ENCODE results near the gene ASIC2. TPM values are rescaled to one million over a fixed set of nuclear protein-coding genes. Genes with fewer than 3 reads are reported as not detected.

The ASIC2 gene
- total and polyA plus RNA-seq, 3 experiments from 2014 or later = not detected

DNA sequence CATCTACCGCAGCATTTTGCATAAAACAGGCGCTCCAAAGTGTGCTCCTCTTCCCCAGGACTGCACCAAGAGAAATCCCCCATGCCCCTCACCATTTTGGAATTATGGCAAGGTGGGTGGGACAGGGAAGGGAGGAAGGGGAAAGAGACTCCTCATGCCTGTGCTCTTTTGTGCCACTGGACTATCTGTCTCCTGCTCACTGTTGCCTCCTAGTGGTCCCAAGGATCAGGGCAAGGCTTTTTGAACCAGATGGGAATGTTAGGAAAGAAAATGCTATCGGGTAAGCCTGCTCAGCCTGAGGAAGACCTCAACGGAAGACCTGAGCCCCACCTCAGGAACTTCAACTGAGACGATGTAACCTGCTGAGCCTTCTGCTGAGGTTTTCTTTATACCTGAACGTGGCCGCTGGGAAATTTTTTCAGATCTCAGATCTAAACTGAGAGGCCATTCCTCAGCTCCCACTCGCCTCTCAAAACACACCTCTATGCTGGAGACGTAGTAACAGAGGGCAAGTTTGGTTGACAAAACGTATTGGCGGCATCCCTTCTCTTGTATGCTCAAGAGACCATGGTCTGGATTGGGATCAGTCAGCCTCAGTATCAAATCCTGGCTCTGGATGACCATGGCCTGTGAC is 243.2 kb downstream of the ASIC2 start:
- H3K36me3 ChIP-seq (ENCODE audit: insufficient read depth, low read length) = no peaks in the 10 kb centered on the region
- CTCF ChIA-PET = interaction anchor here (0.6 kb wide), 1 partner anchor 8 kb away, joined by 5 read pairs; no protein-coding TSS in a partner anchor
- no peaks in the 10 kb centered on the region for H3K4me1 ChIP-seq (ENCODE audit: insufficient read depth, low read length)
- Mint-ChIP-seq H3K4me1 (no peaks in the 10 kb centered on the region), H3K27me3 (peaks cover 9 to 37% of the 10 kb centered on the region in 2 donors), H3K9me3 (no peaks in the 10 kb centered on the region), H3K4me3 (no peak overlapping the region), H3K27ac (no peak overlapping the region), H3K36me3 (no peaks in the 10 kb centered on the region)
- H3K27me3 ChIP-seq (ENCODE audit: insufficient read depth, low read length, poor library complexity, severe bottlenecking) = no peaks in the 10 kb centered on the region
- H3K9me3 ChIP-seq (ENCODE audit: low read length) = no peaks in the 10 kb centered on the region
- POLR2A ChIA-PET = no interaction called here
- H3K27ac ChIP-seq (ENCODE audit: low read depth, low read length) = no peak overlapping the region
- DNase-seq = peak in 3 of 5 donors; percentile 3 to 50 (median 23)
- no peak overlapping the region for H3K4me3 ChIP-seq (ENCODE audit: low read length)

DNA sequence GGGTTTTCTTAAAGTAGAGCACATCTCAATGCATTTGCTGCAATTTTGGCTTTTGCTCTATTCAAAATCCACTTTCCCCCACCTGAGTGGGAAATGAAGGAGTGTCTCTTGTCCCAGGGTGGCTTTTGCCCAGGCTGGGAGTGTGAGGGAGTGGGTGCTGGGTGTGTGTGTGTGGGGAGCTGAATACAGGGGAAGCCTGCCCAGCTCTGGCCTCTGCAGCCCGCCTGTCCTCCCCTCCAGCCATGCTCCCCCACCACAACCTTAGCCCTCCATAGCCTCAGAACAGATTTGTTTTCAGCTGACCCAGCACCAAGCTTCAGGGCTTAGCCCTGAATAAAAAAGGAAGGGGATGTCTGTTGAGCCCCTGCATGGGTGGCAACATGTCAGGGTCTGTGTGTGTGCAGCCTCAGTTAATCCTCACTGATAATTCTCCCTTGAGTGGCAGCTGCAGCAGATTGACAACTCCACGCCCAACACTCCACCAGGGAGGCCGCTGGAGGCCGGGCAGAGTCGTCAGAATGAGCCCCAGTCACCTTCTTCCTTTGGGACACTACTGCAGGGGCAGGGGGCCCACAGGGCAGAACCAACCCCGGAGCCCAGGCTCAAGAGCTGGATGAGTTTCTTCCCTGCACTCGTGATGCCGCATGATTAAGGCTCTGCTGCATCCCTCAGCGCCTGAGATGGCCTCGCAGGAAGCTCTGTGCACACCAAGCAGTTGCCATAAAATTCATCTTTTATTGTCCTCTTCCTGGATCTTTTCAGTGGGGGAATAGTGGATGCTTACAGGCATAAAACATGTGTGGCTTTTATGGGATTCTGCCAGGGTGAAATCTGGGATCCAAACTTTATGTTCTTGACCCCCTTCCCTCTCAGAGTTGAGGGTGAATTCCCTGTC is 246.5 kb downstream of the ASIC2 start:
- Histone ChIP-seq H3K36me3 (ENCODE audit: insufficient read depth, low read length) (no peaks in the 10 kb centered on the region), H3K4me3 (ENCODE audit: low read length) (no peak overlapping the region), H3K27ac (ENCODE audit: low read depth, low read length) (no peak overlapping the region), H3K27me3 (ENCODE audit: insufficient read depth, low read length, poor library complexity, severe bottlenecking) (no peaks in the 10 kb centered on the region), H3K9me3 (ENCODE audit: low read length) (no peaks in the 10 kb centered on the region), H3K4me1 (ENCODE audit: insufficient read depth, low read length) (no peaks in the 10 kb centered on the region)
- no peaks in the 10 kb centered on the region for H3K4me1 Mint-ChIP-seq
- ChIA-PET CTCF (no interaction called here), POLR2A (no interaction called here)
- peaks cover 3 to 37% of the 10 kb centered on the region in 2 donors for H3K27me3 Mint-ChIP-seq
- no peak for DNase-seq
- H3K27ac Mint-ChIP-seq = no peak overlapping the region
- H3K9me3 Mint-ChIP-seq = no peaks in the 10 kb centered on the region
- H3K36me3 Mint-ChIP-seq = no peaks in the 10 kb centered on the region
- no peak overlapping the region for H3K4me3 Mint-ChIP-seq

DNA sequence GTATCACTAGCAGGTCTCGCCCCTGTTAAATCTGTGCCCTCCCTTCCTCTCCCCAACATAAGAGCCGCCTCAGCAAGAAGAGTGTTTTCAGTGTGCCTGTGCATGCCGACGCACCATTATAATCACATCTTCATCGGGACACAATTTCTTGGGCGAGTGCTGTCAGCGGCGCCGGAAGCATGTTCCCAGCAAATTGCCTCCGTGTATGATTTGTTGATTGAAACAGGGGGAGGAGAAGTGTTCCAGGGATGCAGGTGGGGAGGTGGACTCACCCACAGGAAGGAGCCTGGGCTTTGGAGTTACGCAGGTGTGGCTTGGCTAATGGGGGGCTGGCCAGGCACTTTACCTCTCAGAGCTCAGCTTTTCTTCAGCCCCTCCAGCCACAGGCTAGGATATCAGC is 247.9 kb downstream of the ASIC2 start:
- Histone ChIP-seq H3K4me1 (ENCODE audit: insufficient read depth, low read length) (no peaks in the 10 kb centered on the region), H3K4me3 (ENCODE audit: low read length) (no peak overlapping the region), H3K27me3 (ENCODE audit: insufficient read depth, low read length, poor library complexity, severe bottlenecking) (no peaks in the 10 kb centered on the region), H3K9me3 (ENCODE audit: low read length) (no peaks in the 10 kb centered on the region), H3K36me3 (ENCODE audit: insufficient read depth, low read length) (no peaks in the 10 kb centered on the region), H3K27ac (ENCODE audit: low read depth, low read length) (no peak overlapping the region)
- H3K4me1 Mint-ChIP-seq = no peaks in the 10 kb centered on the region
- H3K27ac Mint-ChIP-seq = no peak overlapping the region
- no peak for DNase-seq
- H3K4me3 Mint-ChIP-seq = no peak overlapping the region
- peaks cover 3 to 29% of the 10 kb centered on the region in 2 donors for H3K27me3 Mint-ChIP-seq
- H3K36me3 Mint-ChIP-seq = no peaks in the 10 kb centered on the region
- ChIA-PET POLR2A (no interaction called here), CTCF (no interaction called here)
- no peaks in the 10 kb centered on the region for H3K9me3 Mint-ChIP-seq

DNA sequence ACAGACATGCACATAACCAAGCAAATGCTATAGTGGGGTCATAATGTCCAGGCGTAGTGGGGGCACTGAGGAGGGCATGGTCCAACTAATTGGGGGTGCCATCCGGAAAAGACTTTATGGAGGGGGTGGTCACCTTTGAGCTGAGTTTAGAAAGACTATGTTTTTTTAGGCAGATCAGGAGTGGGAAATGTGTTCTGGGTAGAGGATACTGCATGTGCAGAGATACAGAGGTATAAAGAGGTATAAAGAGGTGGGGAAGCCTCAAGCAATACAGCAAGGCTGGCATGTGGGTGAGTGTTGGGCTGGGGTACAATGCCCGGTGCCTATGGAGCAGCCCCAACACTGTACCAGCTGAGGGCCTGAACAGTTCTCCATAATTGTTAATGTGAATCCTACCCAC is 248.3 kb downstream of the ASIC2 start:
- H3K9me3 ChIP-seq (ENCODE audit: low read length) = no peaks in the 10 kb centered on the region
- H3K36me3 ChIP-seq (ENCODE audit: insufficient read depth, low read length) = no peaks in the 10 kb centered on the region
- H3K27me3 Mint-ChIP-seq = peaks cover 3 to 26% of the 10 kb centered on the region in 2 donors
- H3K4me1 Mint-ChIP-seq = no peaks in the 10 kb centered on the region
- no peak for DNase-seq
- no peaks in the 10 kb centered on the region for H3K36me3 Mint-ChIP-seq
- no peaks in the 10 kb centered on the region for H3K27me3 ChIP-seq (ENCODE audit: insufficient read depth, low read length, poor library complexity, severe bottlenecking)
- no peak overlapping the region for H3K4me3 Mint-ChIP-seq
- H3K9me3 Mint-ChIP-seq = no peaks in the 10 kb centered on the region
- H3K27ac ChIP-seq (ENCODE audit: low read depth, low read length) = no peak overlapping the region
- H3K4me1 ChIP-seq (ENCODE audit: insufficient read depth, low read length) = no peaks in the 10 kb centered on the region
- ChIA-PET POLR2A (no interaction called here), CTCF (no interaction called here)
- no peak overlapping the region for H3K27ac Mint-ChIP-seq
- no peak overlapping the region for H3K4me3 ChIP-seq (ENCODE audit: low read length)

DNA sequence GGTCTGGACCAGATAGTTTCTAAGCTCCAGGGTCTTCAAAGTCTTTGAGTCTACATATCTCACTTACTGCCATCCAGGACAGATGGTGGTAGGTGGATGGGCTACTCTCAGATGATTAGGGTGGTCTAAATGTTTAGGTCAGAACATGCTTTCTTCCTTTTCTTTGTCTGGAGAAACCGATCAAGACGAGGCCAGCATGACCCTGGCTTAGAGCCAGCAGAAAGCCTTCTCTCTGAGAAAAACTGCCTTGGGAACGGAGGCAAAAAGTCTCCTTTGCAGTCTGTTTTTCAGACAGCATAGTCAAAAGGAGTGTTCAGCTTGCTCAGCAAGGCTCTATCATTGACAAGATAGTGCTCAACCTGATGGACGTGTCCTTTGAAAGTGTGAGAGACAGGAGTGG is 252.6 kb downstream of the ASIC2 start:
- no peak overlapping the region for H3K27ac ChIP-seq (ENCODE audit: low read depth, low read length)
- Mint-ChIP-seq H3K36me3 (no peaks in the 10 kb centered on the region), H3K9me3 (no peaks in the 10 kb centered on the region), H3K27ac (no peak overlapping the region), H3K4me1 (no peaks in the 10 kb centered on the region), H3K27me3 (peaks cover 25 to 52% of the 10 kb centered on the region in 2 donors), H3K4me3 (no peak overlapping the region)
- H3K27me3 ChIP-seq (ENCODE audit: insufficient read depth, low read length, poor library complexity, severe bottlenecking) = peaks cover 4% of the 10 kb centered on the region
- POLR2A ChIA-PET = no interaction called here
- no peaks in the 10 kb centered on the region for H3K9me3 ChIP-seq (ENCODE audit: low read length)
- no peaks in the 10 kb centered on the region for H3K36me3 ChIP-seq (ENCODE audit: insufficient read depth, low read length)
- no peaks in the 10 kb centered on the region for H3K4me1 ChIP-seq (ENCODE audit: insufficient read depth, low read length)
- no peak for DNase-seq
- CTCF ChIA-PET = no interaction called here
- no peak overlapping the region for H3K4me3 ChIP-seq (ENCODE audit: low read length)

DNA sequence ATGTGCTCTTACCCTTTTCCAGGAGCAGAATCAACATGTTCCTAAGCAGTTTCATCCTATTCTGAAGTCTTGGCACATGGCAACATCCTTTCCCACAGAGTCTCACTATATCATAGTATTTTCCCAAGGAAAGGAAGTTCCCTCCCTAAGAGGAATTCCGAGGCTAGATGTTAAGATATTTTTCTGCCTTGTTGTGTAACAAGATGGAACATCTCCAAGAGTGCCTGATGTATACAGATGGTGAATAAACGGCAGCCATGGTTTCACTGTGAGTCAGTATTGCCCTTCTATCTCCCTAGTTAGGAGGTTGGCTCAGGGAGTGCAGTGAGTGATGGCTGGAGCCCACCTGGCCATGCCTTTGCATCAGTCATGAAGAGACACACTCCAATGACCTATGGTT is 253.2 kb downstream of the ASIC2 start:
- H3K27ac Mint-ChIP-seq = no peak overlapping the region
- Histone ChIP-seq H3K36me3 (ENCODE audit: insufficient read depth, low read length) (no peaks in the 10 kb centered on the region), H3K27me3 (ENCODE audit: insufficient read depth, low read length, poor library complexity, severe bottlenecking) (peaks cover 4% of the 10 kb centered on the region), H3K4me3 (ENCODE audit: low read length) (no peak overlapping the region), H3K9me3 (ENCODE audit: low read length) (no peaks in the 10 kb centered on the region), H3K4me1 (ENCODE audit: insufficient read depth, low read length) (no peaks in the 10 kb centered on the region), H3K27ac (ENCODE audit: low read depth, low read length) (no peak overlapping the region)
- H3K27me3 Mint-ChIP-seq = peaks cover 31 to 54% of the 10 kb centered on the region in 2 donors
- ChIA-PET POLR2A (no interaction called here), CTCF (no interaction called here)
- DNase-seq = no peak
- no peaks in the 10 kb centered on the region for H3K4me1 Mint-ChIP-seq
- peaks cover 0 to 4% (median 0%) of the 10 kb centered on the region in 5 donors for H3K9me3 Mint-ChIP-seq
- H3K36me3 Mint-ChIP-seq = no peaks in the 10 kb centered on the region
- no peak overlapping the region for H3K4me3 Mint-ChIP-seq

DNA sequence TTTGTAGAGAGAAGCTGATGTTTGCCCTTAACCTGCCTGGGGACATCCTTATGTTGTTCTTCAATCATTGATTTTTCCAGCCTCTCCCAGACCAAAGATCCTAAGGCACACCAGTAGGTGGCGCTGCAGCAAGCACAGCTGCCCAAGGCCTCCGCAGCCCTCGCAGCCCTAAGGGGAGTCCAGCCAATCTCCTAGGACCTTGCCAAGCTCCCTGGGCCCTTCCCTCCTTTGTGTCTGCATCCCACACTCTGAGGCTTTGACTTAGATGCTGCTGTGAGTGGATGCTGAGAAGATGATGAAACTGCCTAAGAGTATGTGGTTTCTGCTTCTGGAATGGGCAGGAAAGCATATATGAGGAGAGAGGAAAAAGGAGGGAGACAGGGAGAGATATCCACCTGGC is 254.4 kb downstream of the ASIC2 start:
- no peaks in the 10 kb centered on the region for H3K36me3 Mint-ChIP-seq
- H3K4me1 Mint-ChIP-seq = no peaks in the 10 kb centered on the region
- Histone ChIP-seq H3K27me3 (ENCODE audit: insufficient read depth, low read length, poor library complexity, severe bottlenecking) (peaks cover 4% of the 10 kb centered on the region), H3K27ac (ENCODE audit: low read depth, low read length) (no peak overlapping the region), H3K9me3 (ENCODE audit: low read length) (no peaks in the 10 kb centered on the region), H3K4me3 (ENCODE audit: low read length) (no peak overlapping the region), H3K4me1 (ENCODE audit: insufficient read depth, low read length) (no peaks in the 10 kb centered on the region), H3K36me3 (ENCODE audit: insufficient read depth, low read length) (no peaks in the 10 kb centered on the region)
- peaks cover 40 to 60% of the 10 kb centered on the region in 2 donors for H3K27me3 Mint-ChIP-seq
- POLR2A ChIA-PET = no interaction called here
- H3K4me3 Mint-ChIP-seq = no peak overlapping the region
- H3K9me3 Mint-ChIP-seq = peaks cover 0 to 4% (median 0%) of the 10 kb centered on the region in 5 donors
- no peak overlapping the region for H3K27ac Mint-ChIP-seq
- CTCF ChIA-PET = no interaction called here
- no peak for DNase-seq

DNA sequence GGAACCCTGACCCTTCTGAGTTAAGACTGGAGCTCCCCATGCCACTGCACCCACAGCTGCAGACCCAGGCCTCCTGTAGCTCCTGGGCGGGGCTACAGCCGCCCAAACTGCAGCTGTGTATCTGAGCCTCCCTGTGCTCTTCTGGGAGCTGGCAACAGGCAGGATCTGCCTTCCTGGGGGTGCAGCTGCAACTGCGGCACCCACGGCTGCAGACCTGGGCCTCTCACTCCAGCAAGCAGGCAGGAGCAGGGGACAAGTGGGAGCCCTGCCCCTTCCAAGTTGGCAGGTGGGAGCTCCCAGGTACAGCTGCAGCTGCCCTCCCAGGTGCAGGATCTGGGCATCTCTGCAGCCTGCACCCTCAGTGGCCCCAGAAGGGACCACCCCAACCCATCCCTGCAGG is 259.9 kb downstream of the ASIC2 start:
- Mint-ChIP-seq H3K27ac (no peak overlapping the region), H3K9me3 (peaks cover 0 to 4% (median 0%) of the 10 kb centered on the region in 5 donors), H3K4me3 (no peak overlapping the region), H3K36me3 (no peaks in the 10 kb centered on the region), H3K27me3 (peaks cover 34 to 49% of the 10 kb centered on the region in 2 donors), H3K4me1 (no peaks in the 10 kb centered on the region)
- no peak for DNase-seq
- no peaks in the 10 kb centered on the region for H3K4me1 ChIP-seq (ENCODE audit: insufficient read depth, low read length)
- no peaks in the 10 kb centered on the region for H3K9me3 ChIP-seq (ENCODE audit: low read length)
- CTCF ChIA-PET = no interaction called here
- no peak overlapping the region for H3K4me3 ChIP-seq (ENCODE audit: low read length)
- no peak overlapping the region for H3K27ac ChIP-seq (ENCODE audit: low read depth, low read length)
- POLR2A ChIA-PET = no interaction called here
- H3K27me3 ChIP-seq (ENCODE audit: insufficient read depth, low read length, poor library complexity, severe bottlenecking) = peaks cover 4% of the 10 kb centered on the region
- no peaks in the 10 kb centered on the region for H3K36me3 ChIP-seq (ENCODE audit: insufficient read depth, low read length)

Measured in CD8-positive, alpha-beta memory T cell (primary cell).